SIG-M5 treated with dmso at 0.1 percent for 504 hours (cell line): Measurements from ENCODE around the gene ERN1.
"Not testable (repeated sequence)": the region's sequence is repeated elsewhere in the genome, so short reads cannot be mapped to it uniquely, and the experiment has no call there.

Experiments used
- DNase-seq: peaks from one replicate; lab custom pipeline; 2025; ENCODE audit not compliant: unreplicated experiment; lab: John Stamatoyannopoulos, UW

The ERN1 gene

DNA sequence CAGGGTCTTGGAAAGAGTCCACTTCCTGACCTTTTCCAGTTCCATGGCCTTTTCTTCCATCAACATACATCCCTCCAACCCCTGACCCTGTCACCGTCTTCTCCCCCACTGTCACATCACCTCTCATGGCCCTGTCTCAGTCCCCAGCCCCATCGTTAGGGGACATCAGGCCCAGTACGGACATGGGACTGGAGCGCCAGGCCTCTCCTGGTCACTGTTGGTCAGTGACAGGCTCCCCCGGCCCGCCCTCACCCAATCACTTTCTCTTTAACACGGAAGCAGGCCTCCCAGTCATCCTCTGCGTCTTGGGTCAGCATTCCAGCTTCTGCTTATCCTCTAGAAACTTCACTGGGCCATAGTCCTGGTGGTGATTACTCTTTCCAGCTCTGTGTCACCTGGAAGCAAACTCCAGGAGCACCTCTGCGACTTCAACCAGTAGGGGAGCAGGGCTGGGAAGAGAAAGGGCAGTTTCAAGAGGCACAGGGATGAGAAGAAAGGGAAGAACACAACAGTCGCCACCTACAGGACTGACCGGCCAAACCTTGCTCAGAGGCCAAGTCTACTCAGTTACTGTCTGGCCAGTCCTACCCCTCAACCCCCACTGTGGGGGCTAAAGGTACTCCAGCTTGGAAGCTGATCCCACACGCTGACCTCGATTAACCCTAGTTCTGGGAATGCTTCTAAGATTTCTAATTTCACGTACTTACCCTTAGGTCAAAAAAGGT lies 93.6 kb downstream of the ERN1 start:
- DNase-seq, result peak; percentile 25

DNA sequence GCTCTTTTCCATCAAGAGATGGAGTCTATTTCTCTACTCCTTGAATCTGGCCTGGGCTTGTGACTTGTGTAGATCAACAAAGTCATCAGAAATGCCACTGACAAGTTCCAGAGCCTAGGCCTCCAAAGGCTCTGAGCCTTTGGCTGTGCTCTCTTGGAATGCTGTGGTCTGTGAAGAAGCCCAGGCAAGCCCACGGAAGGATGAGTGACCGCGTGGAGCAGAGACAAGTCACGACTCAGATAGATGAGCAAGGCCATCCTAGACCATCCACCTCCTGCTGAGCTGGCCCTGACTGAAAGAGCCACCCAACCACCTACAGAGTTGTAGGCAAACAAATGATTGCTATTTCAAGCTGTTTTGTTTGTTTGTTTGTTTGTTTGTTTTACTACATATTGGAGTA lies 97.9 kb downstream of the ERN1 start:
- DNase-seq, result no peak

DNA sequence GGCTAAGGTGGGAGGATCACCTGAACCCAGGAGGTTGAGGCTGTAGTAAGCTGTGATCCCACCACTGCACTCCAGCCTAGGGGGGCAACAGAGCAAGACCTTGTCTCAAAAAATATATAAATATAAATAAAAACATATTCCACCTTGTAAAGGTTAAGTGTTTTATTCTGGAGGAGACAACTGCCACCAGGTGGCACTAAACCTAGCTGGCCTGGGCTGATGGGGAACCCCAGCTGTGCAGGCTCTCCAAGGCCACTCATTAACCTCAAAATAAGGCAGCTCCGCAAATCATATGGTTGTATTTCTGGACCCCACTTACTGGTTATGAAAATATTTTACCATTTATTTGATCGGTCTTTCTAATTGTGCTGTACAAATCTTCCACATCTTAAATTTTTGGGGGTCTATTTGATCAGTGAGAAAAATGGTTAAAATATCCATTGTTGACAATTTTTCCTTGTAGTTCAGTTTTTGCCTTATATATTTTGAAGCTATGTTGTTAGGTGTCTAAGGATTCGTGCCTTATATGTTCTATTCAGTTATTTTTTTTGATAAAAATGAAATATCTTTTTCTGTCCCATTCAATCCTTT lies 101.0 kb downstream of the ERN1 start:
- peak; percentile 75 for DNase-seq

DNA sequence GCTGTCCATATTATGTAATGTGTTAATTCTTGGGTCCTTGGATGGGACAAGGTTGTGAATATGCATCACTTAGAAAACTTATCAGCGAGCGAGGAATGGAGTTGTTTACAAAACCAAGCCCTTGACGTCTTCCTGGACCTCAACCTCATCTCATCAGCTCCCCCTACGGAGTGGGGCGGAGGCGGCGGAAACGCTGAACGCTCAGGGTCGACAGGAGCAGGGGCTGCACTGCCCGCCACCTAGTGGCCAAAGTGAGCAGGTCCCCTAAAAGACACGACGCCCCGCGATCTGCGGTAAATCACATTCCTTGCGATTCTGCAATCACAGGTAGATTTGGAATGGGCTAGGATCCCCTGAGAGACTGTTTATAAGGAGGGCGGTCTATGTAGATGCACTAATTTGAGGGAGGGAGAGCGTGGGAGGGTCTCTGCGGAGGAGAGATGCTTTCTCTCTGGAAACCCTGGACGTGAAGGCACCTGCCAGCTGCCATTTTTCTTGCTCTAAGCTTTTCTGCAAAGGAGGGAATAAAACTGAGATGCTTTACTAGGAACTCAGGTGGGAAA lies 104.1 kb downstream of the ERN1 start:
- peak; percentile 92 for DNase-seq

DNA sequence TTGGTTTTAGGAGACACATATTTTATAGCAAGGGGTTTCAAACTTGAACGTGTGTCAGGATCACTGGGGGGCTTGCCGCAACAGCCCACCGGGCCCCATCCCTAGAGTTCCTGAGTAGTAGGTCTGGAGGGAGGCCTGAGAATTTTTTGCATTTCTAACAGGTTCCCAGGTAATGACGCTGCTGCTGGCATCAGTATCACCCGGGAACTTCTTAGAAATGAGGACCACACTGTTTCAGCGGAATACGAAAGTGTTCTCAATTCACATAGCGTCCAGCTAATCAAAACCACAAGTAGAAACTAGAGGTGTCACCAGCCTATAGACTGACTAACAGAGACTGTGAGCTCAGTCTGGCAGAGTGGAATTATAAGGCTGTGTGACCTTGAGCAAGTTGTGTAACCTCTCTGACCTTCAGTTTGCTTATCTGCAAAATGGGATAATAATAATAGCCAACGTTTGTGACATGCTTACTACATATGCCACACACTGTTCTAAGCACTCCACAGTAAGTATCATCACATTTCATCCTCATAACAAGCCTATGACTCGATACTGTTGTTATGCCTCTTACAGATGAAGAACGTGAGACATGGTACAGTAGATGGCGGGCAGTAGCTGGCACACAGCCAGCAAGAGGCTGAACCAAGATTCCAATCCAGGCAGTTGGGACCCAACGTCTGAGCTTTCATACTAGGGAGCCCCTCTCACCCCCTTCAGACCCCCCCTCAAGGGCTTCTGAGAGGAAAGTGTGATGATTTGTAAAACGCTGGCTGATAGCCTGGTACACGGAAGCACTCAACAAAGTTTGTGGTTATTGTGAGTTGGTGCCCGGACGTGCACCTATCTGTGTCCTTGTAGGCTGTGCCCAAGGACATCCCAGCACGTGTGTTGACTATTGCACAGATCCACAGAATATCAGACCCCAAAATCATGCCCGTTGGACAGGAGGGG lies 104.9 kb downstream of the ERN1 start:
- no peak for DNase-seq

DNA sequence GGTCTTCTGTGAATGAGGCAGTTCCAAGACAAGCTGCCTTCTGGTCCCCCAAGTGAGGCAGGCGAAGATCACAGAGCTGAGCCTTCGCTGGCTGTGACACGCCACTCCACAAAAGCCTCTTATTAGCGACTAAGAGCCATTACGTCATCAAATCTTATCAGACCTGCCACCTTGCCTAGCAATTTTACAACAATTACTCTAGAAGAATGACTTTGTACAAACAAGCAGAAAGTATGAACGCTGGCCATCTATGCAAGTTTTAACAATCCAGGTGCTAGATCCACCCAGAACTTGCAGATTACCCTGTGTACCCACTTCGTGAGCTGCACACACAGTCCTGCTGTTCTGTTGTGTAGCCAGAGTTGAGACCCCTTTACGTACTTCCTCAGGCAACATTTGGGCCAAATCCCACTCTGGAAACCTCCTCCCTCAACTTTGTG lies 105.7 kb downstream of the ERN1 start:
- no peak for DNase-seq

DNA sequence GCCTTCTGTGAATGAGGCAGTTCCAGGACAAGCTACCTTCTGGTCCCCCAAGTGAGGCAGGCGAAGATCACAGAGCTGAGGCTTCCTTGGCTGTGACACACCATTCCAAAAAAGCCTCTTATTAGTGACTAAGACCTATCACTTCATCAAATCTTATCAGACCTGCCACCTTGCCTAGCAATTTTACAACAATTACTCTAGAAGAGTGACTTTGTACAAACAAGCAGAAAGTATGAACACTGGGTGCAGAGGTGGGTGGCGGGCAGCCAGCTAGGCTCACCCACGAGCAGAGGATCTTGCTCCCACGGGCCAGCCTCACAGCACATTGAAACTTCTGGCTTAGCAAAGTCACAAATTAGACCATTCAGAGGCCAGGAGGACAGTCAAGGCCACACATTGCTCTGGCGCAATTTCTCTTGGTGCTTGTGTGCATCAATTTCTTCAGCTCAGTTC lies 107.3 kb downstream of the ERN1 start:
- no peak for DNase-seq

DNA sequence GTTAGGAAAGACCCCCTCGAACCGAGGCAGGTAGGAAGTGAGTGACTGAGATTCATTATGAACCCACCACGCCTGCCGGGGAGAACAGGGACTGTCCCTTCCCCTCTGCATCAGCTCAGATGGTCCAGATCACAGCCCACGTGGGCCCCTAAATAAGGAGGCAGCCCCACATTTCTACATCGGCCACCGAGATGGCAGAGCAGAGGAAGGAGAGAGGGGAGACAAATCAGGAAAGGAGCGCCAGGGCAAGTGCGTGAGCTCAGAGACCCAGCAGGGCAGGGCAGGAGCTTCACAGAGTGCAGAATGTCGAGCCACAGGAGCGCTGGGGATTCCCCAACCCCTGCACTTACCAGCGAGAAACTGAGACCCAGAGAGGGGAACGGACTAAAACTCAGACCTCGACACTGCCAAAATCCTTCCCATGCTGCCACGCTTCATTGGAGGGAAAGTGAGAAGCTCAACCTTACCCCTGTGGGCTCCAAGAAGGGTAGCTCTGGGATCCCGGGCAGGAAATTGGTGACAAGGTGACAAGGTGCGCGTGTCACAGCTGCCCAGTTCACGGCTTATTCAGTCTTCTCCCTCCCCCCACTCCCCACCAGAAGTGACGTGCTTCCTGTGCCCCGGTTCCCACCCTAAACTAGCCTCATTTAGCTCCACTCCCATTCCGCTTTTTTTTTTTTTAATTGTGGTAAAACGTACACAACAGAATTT lies 109.7 kb downstream of the ERN1 start, which contains the start of gene ICAM2:
TSS of gene ICAM2 (minus strand) at position 578 of the 711 bp plus-strand sequence. CDS start 13,942 bp downstream, outside the sequence.
- peak; percentile 65 for DNase-seq

DNA sequence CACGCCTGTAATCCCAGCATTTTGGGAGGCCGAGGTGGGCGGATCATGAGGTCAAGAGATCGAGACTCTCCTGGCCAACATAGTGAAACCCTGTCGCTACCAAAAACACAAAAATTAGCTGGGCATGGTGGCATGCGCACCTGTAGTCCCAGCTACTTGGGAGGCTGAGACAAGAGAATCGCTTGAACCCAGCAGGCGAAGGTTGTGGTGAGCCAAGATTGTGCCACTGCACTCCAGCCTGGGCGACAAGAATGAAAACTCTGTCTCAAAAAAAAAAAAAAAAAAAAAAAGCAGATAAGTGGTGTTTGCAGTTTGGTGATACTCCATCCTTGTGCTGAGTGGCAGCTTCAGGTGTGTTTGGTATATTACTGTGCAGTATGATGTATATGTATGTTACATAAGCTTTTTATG lies 110.4 kb downstream of the ERN1 start:
- not testable (repeated sequence) for DNase-seq

DNA sequence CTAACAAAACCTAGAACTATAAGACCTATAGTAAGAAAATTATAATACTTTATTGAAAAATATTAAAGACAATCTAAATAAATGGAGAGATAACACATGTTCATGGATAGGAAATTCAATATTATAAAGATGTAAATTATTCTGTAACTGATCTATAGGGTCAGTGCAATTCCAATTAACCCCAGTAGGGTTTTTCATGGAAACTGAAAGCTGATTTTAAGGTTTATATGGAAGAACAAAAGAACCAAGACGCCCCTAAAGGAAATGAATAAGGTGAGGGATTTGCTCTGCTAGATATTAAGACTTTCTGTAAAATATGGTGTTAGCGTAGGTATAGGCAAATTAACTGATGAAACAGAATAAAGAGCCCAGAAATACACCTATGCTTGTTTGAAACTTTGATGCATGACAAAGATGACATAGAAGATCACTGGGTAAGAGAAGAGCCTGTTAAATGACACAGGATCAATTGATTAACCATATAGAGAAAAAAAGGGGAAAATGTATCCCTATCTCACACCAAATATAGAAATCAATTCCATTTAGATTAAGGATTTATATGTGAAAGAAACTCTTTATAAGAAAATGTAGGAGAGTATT lies 112.5 kb downstream of the ERN1 start:
- no peak for DNase-seq

DNA sequence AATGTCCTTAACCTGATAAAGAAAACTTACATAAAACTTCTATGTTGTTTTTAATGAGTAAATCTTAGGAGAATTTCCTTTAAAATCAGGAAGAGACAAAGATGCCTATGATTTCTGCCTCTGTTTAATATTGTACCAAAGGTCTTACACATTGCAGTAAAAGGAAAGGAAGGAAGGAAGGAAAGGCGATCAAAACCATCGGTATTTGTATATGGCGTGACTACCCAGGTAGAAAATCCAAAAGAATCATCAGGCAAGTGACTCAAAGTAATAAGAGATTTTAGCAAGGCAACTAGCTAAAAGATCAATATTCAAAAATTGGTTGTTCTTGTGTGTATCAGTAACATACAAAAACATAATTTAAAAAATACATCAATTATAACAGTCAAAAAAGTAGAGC lies 113.0 kb downstream of the ERN1 start:
- no peak for DNase-seq

DNA sequence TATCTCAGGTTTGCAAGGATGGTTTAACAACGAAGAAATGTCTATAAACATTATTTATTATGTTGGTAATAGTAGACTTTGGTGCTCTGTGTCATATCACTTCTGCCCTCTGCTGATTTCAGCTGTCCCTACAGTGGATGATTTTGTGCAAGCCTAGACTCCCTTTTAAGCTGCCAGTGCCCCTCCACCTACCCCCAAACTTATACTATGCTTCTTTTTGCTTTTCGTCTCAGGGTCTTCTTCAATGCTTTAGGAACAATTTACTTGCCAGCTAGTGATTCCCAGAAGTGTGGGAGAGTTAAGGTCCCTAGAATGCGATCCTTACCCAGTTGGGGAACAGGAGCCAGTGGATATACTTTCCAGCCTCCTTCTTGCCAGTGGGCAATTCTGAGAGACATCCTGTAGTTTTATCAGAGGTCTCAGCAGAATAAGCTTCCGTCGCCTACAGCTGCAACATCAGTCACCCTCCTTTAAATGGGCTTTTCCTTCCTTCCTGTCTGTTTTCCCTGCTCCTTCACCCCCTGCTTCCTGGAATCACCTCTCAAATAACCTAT lies 113.6 kb downstream of the ERN1 start:
- DNase-seq, result peak; percentile 26

DNA sequence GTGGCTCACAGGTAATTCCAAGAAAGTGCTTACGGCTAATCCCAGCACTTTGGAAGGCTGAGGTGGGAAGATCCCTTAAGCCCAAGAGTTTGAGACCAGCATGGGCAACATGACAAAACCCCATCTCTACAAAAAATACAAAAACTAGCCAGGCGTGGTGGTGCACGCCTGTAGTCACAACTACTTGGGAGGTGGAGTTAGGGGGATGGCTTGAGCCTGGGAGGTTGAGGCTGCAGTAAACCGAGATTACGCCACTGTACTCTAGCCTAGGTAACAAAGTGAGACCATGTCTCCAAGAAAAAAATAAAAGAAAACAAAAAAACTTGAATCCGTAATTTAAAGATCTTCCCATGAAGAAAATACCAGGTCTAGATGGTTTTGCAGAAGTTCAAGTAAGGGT lies 114.5 kb downstream of the ERN1 start:
- DNase-seq, result no peak

DNA sequence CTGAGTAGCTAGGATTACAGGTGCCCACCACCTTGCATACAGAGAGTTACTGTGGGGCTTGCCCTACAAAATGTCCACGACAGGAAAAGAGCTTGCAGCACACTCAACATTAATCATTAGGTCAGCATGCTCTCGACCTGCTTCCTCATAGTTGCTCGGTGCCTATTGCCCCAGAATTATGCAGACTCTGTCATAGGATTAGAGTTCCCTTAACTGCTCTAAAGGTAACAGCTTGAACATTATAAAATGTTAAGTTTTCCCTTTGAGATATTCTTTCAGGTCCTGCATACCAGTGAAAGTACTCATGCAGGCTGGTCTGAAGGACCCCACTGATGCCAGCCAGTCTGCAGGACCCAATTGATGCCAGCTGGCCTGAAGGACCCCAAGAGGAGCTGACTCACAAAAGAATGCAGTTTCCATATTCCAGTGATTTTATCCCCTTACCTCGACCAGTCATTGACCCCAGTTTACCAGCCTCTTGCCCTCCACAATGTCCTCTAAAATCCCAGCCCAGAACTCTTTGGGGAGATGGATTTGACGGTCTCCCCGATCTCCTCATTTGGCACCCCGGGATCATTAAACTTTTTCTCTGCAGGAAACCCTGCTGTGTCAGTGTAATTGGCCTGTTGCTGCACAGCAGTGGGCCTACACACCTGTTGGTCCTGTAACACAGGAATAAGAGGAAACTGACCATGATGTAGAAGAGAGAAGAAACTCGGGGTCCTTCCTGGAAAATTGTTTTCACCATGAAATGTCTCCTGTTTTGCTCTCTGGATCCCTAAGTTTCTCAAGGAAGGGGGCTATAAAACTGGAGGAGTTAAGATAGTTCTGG lies 120.2 kb downstream of the ERN1 start:
- DNase-seq, result no peak

DNA sequence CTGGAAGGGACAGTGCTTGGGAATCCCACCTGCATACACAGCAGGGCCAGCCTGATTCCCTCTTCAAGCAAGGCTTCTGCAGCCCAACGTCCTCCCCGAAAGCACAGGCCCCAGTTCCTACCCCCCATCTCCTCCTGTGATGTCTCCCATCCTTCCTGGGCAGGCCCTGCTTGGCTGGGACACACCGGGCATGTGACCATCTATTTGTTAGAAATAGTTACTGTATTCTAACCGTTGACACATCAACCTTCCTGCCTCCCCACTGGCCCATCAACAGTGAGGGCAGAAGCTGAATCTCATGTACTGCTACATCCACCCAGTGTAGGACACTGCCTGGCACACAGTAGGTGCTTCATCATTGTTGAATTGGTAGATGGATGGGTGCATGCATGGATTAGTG lies 121.1 kb downstream of the ERN1 start:
- no peak for DNase-seq

DNA sequence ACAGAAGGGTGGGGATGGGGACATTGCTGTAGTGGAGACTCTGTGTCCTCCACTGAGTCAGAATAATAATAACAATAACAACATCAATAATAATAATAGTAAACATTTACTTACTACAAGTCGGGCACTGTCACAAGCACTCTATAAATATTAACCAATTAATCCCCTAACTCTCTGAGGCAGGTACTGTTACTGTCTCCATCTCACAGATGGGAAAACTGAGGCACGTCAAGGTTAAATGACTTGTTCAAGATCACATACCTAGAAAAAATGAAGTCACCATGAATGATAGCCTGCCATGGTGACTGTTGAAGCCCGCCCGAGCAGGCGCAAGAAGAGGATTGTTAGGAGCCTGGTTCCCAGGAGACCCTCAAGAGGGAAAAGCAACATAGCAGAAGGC lies 121.6 kb downstream of the ERN1 start:
- DNase-seq, result no peak

DNA sequence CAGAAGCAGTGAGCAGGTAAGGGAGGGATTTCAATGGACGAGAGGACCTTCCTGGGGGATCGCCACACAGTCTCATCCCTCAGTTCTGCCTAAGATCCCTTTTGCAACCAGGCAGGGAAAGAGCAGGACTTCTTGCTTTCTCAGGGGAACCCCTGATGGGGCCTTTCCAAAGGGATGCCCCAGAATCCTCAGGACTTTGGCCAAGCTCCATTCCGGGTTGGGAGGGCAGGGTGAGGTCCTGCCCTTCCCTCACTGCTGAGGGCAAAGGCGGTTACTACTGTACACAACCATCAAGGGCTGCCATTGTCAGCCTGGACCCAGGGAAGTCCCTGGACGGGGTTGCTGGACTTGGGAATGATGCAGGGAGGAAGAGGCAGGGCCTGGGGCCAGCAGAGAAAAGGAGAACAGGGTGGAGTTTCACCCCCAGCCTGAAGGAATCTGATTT lies 122.1 kb downstream of the ERN1 start:
- no peak for DNase-seq

DNA sequence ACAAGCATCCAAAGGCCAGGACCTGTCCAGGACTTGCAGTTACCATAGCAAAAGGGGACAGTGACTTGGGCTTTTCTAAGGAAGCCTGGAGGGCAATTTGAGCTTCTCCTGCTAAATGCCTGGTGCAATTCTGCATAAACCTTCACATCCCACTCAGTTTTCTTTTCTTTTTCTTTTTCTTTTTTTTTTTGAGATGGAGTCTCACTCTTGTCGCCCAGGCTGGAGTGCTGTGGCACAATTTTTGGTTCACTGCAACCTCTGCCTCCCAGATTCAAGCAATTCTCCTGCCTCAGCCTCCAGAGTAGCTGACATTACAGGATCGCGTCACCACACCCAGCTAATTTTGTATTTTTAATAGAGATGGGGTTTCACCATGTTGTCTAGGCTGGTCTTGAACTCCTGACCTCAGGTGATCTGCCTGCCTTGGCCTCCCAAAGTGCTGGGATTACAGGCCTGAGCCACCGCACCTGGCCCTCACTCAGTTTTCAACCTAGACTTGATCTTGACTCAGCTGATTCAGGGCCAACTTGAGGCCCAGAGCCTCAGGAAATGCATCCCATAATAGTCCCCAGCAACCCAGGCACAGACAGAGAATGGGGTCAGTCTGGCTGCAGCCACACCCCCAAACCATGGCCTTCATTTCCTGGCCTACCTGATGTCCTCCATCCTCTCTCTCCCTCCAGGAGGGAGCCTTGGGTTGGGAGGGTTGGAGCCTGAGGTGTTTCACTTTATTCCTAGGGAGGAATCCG lies 122.7 kb downstream of the ERN1 start:
- not testable (repeated sequence) for DNase-seq
